ENCODE measurements around the gene ERICH6B.

DNA sequence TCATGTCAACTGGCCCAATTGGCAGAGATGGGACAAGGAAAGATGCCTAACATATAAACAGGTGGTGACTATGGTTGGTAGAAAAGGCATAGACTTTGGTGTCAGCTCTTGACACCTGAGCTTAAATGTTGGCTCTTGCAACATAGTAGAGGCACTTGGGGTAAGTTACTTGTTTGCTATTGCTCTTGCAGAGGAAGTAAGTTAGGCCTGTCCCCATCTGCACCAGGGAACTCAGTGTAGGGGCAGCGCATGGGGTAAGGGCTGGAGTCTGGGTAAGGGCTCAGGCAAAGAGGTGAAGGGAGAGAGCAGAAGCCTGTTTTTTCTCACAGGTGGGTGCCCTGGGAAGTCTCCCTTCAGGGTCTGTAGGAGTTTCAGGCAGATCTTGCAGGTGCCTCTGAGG is 27.6 kb downstream of the ERICH6B start:
- TF ChIP-seq, protein P1, sequence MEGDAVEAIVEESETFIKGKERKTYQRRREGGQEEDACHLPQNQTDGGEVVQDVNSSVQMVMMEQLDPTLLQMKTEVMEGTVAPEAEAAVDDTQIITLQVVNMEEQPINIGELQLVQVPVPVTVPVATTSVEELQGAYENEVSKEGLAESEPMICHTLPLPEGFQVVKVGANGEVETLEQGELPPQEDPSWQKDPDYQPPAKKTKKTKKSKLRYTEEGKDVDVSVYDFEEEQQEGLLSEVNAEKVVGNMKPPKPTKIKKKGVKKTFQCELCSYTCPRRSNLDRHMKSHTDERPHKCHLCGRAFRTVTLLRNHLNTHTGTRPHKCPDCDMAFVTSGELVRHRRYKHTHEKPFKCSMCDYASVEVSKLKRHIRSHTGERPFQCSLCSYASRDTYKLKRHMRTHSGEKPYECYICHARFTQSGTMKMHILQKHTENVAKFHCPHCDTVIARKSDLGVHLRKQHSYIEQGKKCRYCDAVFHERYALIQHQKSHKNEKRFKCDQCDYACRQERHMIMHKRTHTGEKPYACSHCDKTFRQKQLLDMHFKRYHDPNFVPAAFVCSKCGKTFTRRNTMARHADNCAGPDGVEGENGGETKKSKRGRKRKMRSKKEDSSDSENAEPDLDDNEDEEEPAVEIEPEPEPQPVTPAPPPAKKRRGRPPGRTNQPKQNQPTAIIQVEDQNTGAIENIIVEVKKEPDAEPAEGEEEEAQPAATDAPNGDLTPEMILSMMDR (IDR thresholded peaks at IDR 0.05): no peak
- no peak for TF ChIP-seq POLR2A (IDR thresholded peaks at IDR 0.05)

All from sigmoid colon (tissue), 3 donors.